RCC 7860 (cell line): ENCODE measurements around the gene PLEKHA5.
"Not testable (repeated sequence)": the region's sequence is repeated elsewhere in the genome, so short reads cannot be mapped to it uniquely, and the experiment has no call there.

Experiments used
- DNase-seq: peaks from one replicate; pipeline ENCODE4 v3.0.0-alpha.2; 2015; ENCODE audit warnings: low spot score
- FAIRE-seq: peaks from 2 replicates; lab custom pipeline; 2012; peaks lifted over from hg19 to GRCh38; lab: Jason Lieb, UNC

The PLEKHA5 gene

DNA sequence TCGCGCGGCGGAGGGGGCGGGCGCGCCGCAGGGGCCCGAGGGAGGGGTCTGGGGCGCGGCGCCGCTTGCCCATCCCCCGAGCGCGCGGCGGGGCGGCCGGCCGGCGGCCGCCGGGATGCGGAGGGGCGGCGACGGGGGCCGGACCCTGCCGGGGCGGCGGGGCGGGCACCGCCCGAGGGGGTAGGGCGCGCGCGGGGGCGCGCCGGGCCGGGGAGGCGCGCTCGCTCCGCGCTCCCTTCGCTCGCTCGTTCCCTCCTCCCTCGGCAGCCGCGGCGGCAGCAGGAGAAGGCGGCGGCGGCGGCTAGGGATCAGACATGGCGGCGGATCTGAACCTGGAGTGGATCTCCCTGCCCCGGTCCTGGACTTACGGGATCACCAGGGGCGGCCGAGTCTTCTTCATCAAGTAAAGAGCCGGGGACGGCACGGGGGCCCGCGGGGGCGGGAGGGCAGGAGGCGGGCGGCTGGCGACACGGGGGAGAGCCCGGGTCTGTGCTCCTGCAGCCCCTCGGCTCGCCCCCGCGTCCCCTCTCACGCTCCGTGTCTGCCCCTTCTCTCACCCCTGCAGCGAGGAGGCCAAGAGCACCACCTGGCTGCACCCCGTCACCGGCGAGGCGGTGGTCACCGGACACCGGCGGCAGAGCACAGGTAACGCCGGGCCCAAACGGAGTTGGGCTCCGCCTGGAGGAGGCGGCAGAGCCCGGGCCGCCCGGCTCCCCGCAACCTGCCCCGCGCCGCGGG, at the start of gene PLEKHA5:
Gene PLEKHA5 (plus strand): TSS at position 248 of the 738 bp plus-strand sequence. CDS start 67 bp downstream, at position 315.
- DNase-seq (peak; percentile 10), FAIRE-seq (no peak)

GRCh38 chr12:19080918-19081317, 48.6 kb upstream of the PLEKHA5 start:
- FAIRE-seq (no peak), DNase-seq (no peak)

DNA sequence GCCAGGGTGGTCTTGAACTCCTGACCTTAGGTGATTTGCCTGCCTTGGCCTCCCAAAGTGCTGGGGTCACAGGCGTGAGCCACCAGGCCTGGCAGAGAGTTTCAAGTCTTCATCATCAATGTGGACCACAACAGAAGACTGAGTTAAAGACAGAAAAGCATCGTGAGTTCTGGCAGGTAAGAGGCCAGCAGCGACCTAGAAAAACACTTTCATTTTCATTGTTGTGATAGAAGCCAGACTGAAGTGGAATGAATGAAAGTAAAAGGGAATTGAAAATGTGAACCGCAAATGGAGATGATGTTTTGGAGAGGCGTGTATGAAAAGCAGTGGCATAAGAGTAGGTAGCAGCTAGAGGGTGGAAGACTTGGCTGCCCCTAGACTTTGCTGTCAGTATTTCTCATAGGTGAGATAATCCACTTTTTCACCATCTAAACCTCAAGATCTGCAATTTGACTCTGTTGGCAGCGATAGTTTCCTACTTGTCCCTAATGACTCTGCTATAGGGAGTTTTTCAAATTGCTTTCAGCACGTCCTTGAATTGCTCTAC, 47.1 kb upstream of the PLEKHA5 start:
- no peak for FAIRE-seq
- no peak for DNase-seq

GRCh38 chr12:19084547-19084946, 45.0 kb upstream of the PLEKHA5 start:
- FAIRE-seq (no peak), DNase-seq (no peak)

- no peak for FAIRE-seq
- DNase-seq, result no peak
Observed at GRCh38 chr12:19085090-19085489, 44.4 kb upstream of the PLEKHA5 start.

DNA sequence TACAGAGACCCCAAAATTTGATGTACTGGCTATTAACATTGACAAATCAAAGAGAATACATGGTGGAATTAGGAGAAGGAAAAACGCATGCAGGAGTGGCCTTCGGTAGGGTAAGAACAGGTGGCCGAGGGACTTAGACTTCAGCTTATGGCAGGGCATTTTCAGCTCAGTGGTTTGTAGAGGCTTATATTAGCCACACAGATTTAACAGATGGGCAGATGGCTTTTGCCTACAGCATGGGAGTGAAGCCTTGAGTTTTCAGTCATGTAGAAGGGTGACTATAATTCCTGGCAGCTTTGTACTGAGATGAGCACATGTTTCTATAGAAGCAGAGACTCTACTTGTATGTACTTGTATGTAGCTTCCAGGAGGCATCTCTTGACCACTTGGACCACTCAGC, 40.9 kb upstream of the PLEKHA5 start:
- FAIRE-seq, result no peak
- no peak for DNase-seq

- not testable (repeated sequence) for DNase-seq, FAIRE-seq
Observed at GRCh38 chr12:19092482-19092881, 37.1 kb upstream of the PLEKHA5 start.

GRCh38 chr12:19093218-19093617, 36.3 kb upstream of the PLEKHA5 start:
- FAIRE-seq, result no peak
- no peak for DNase-seq

DNA sequence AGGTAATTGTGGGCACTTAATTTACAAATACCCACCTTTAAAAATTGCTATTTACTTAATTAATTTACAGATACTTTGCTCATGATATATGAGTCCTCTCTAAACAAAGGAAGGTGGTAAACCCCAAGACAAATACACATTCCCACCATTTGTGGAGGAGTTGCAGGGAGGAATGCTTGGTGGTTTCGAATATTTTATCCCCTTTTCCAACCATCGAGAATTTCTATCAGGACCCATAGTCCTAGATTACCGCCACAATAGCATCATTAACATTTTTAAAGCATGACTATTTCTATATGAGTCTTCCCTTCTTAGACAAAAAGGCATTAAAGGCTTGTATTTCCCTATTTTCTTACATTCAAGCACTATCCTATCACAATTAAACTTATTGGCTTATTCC, 34.2 kb upstream of the PLEKHA5 start:
- FAIRE-seq, result no peak
- no peak for DNase-seq

DNA sequence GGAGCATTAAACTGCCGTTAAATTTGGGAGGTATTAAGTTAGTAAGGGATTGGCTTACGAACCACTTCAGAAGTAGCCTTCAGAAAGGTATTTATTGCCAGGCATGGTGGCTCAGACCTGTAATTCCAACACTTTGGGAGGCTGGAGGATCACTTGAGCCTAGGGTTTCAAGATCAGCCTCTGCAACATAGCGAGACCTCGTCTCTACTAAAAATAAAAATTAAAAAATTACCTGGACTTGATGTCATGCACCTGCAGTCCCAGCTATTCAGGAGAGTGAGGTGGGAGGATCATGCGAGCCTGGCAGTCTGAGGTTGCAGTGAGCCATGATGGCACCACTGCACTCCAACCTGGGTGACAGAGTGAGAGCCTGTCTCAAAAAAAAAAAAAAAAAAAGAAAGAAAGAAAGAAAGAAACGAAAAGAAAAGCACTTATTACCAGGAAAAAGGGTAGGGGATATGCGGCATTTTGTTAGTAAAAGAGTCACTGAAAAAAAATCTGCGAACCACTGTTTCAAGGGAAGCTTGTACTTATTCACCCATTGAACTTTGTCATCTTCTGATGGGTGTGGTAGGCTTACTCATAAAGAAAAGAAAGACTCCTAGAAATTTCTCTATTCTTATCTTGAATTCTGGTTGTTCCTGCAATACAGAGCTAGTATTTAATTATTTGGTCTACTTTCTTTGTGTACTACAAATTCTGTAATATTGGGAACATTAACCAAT, 33.6 kb upstream of the PLEKHA5 start:
- FAIRE-seq, result peak; percentile 36
- DNase-seq, result no peak

DNA sequence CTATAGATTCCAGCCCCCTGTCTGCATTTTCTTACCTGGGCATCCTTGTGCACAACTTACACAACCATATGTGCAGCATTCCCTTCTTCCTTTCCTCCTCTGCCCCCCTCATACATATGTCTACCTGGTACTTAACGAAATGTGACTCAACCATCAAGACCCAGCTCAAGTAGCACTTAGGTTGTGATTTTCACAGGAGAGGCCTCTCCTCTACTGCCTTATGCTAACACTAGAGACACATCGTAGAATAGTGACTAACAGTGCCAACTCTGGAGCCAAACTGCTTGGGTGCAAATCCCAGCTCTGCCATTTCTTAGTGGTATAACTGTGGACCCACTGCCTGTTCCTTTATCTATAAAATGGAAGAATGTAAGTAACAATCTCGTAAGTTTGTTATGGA, 24.1 kb upstream of the PLEKHA5 start:
- FAIRE-seq, result no peak

GRCh38 chr12:19107750-19108149, 21.8 kb upstream of the PLEKHA5 start:
- DNase-seq (no peak), FAIRE-seq (no peak)

More for the DNA sequence above, 24.1 kb upstream of the PLEKHA5 start:
- DNase-seq, result no peak

GRCh38 chr12:19110221-19110940, 19.2 kb upstream of the PLEKHA5 start:
- no peak for FAIRE-seq
- DNase-seq, result no peak

- FAIRE-seq, result no peak
- DNase-seq, result no peak
Observed at GRCh38 chr12:19113464-19113863, 16.1 kb upstream of the PLEKHA5 start.

DNA sequence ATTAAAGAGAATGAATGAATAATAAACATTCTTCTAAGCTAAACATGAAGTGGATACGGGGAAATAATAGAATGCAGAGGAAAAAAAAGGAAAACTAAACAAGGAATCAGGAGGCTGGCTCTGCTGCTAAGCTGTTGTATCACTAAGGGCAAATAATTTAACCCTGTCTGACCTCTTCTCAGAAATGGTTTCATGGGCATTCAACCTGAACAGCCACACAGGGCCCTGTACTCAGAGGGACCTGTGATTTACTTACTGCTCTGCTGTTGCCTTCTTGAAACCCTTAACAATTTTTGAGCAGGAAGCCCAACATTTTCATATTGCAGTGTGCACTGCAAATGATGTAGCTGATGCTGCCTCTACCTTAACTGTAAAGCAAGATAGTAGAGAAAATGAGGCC, 14.2 kb upstream of the PLEKHA5 start:
- FAIRE-seq (peak; percentile 80), DNase-seq (no peak)

GRCh38 chr12:19119440-19119839, 10.1 kb upstream of the PLEKHA5 start:
- no peak for DNase-seq
- no peak for FAIRE-seq

- FAIRE-seq, result peak; percentile 86
- DNase-seq, result peak; percentile 48
Observed at GRCh38 chr12:19120795-19121194, 8.7 kb upstream of the PLEKHA5 start.

DNA sequence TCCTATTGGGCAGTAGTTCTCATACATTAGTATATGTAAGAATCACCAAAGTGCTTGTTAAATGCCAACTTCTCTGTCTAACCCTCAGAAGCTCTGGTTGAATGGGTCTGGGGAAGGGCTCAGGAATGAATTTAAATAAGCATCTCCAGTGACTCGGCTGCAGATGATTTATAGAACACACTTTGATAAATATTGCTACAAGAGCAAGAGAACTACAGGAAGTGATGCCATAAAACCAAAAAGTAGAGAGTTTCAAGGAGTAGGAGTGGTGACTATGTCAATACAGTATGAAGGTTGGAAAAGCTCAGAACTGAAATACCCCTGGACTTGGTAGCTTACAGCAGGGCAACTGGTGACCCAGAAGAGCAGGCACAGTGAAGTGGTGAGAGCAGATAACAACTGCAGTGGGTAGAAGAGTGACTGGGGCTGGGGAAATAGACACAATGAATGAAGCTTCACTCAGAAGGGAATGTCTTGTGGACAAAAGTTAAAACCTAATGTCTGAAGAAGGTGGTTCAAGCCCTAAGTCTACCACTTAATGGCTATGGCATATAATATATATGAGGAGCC, 8.0 kb upstream of the PLEKHA5 start:
- DNase-seq, result peak; percentile 44
- FAIRE-seq, result peak; percentile 2

DNA sequence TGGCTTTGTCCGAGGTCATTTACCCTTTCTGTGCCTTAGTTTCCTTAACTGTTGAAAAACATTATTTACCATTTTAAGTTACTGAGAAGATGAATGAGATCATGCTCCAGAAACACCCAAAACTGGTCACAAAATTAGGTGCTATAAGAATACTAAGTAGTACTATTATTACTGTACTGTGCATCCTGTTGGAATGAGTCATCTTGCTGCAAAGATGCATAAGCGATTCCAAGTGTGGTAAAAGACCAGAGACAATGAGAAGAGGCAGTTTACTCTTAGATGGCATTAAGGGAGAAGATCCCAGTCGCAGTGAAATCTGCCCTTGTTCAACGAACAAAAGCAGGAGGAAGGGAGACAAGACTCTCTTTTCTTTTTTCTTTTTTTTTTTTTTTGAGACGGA, 4.2 kb upstream of the PLEKHA5 start:
- DNase-seq, result peak; percentile 11
- no peak for FAIRE-seq

- no peak for DNase-seq
- FAIRE-seq, result no peak
Observed at GRCh38 chr12:19127270-19127669, 2.3 kb upstream of the PLEKHA5 start.

GRCh38 chr12:19128485-19128884, 1.0 kb upstream of the PLEKHA5 start:
- no peak for FAIRE-seq

More at GRCh38 chr12:19128485-19128884, 1.0 kb upstream of the PLEKHA5 start:
- no peak for DNase-seq
